Measurements from ENCODE around the gene HMCN1. TPM values are rescaled to one million over a fixed set of nuclear protein-coding genes. Genes with fewer than 3 reads are reported as not detected.

Gene HMCN1
- total and polyA plus RNA-seq, 2 experiments from 2014 or later, result 1.6 to 8.7 TPM

DNA sequence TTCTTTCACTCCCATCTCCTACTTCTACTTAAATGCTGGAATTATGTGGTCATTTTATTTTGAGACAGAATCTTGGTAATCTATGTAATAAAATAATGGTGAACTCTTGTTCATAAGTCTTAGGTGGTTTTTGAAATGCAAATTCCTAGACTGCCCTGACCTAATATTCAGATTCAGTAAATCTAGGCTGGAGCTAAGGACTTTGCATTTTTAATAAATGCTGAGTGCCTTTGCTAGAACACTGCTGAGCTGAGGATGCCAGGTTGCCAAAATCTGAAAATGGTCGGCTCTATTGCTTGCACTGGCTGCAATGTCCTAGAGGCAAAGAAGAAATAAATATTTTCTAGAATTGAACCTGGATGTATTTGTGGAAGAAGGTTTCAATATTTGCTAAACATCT is 187.4 kb downstream of the HMCN1 start:
- H3K36me3 Mint-ChIP-seq (ENCODE audit: low read depth), result no peaks in the 10 kb centered on the region; the same call in 2 of the 3 replicates
- H3K9me3 Mint-ChIP-seq, result no peaks in the 10 kb centered on the region
- Histone ChIP-seq H3K4me1 (ENCODE audit: insufficient read depth) (no peaks in the 10 kb centered on the region), H3K9me2 (ENCODE audit: insufficient read depth) (peaks cover 5% of the 10 kb centered on the region; the same call in 1 of the 2 replicates), H3K27ac (ENCODE audit: low read depth) (no peak overlapping the region), H3K4me2 (no peak overlapping the region), H3K4me3 (no peak overlapping the region), H3K79me2 (replicated peaks; ENCODE audit: insufficient read depth) (no peaks in the 10 kb centered on the region), H3K27me3 (ENCODE audit: insufficient read depth) (no peaks in the 10 kb centered on the region), H3K36me3 (ENCODE audit: insufficient read depth) (no peaks in the 10 kb centered on the region), H2AFZ (no peak overlapping the region), H4K20me1 (replicated peaks; ENCODE audit: insufficient read depth) (no peaks in the 10 kb centered on the region), H3F3A (replicated peaks; ENCODE audit: low read depth) (no peaks in the 10 kb centered on the region)
- no peak for ATAC-seq
- no peak overlapping the region for H3K4me3 Mint-ChIP-seq
- TF ChIP-seq ZNF331 (CRISPR knock-in tag; IDR thresholded peaks at IDR 0.05; ENCODE audit: low read depth) (no peak), REST (IDR thresholded peaks at IDR 0.05; ENCODE audit: unreplicated experiment) (no peak), ETS1 (IDR thresholded peaks at IDR 0.05) (no peak), JUNB (IDR thresholded peaks at IDR 0.05; ENCODE audit: unreplicated experiment) (no peak), ZNF114 (CRISPR knock-in tag; IDR thresholded peaks at IDR 0.05) (no peak), NANOG (IDR thresholded peaks at IDR 0.05; ENCODE audit: borderline replicate concordance) (no peak), POLR2AphosphoS5 (IDR thresholded peaks at IDR 0.05; ENCODE audit: low read depth) (no peak), EZH2phosphoT487 (IDR thresholded peaks at IDR 0.05; ENCODE audit: unreplicated experiment) (no peak), STAT1 (IDR thresholded peaks at IDR 0.05; ENCODE audit: unreplicated experiment) (no peak), EZH2 (IDR thresholded peaks at IDR 0.05; ENCODE audit: low read depth, unreplicated experiment) (no peak)
- TF ChIP-seq, protein P1, sequence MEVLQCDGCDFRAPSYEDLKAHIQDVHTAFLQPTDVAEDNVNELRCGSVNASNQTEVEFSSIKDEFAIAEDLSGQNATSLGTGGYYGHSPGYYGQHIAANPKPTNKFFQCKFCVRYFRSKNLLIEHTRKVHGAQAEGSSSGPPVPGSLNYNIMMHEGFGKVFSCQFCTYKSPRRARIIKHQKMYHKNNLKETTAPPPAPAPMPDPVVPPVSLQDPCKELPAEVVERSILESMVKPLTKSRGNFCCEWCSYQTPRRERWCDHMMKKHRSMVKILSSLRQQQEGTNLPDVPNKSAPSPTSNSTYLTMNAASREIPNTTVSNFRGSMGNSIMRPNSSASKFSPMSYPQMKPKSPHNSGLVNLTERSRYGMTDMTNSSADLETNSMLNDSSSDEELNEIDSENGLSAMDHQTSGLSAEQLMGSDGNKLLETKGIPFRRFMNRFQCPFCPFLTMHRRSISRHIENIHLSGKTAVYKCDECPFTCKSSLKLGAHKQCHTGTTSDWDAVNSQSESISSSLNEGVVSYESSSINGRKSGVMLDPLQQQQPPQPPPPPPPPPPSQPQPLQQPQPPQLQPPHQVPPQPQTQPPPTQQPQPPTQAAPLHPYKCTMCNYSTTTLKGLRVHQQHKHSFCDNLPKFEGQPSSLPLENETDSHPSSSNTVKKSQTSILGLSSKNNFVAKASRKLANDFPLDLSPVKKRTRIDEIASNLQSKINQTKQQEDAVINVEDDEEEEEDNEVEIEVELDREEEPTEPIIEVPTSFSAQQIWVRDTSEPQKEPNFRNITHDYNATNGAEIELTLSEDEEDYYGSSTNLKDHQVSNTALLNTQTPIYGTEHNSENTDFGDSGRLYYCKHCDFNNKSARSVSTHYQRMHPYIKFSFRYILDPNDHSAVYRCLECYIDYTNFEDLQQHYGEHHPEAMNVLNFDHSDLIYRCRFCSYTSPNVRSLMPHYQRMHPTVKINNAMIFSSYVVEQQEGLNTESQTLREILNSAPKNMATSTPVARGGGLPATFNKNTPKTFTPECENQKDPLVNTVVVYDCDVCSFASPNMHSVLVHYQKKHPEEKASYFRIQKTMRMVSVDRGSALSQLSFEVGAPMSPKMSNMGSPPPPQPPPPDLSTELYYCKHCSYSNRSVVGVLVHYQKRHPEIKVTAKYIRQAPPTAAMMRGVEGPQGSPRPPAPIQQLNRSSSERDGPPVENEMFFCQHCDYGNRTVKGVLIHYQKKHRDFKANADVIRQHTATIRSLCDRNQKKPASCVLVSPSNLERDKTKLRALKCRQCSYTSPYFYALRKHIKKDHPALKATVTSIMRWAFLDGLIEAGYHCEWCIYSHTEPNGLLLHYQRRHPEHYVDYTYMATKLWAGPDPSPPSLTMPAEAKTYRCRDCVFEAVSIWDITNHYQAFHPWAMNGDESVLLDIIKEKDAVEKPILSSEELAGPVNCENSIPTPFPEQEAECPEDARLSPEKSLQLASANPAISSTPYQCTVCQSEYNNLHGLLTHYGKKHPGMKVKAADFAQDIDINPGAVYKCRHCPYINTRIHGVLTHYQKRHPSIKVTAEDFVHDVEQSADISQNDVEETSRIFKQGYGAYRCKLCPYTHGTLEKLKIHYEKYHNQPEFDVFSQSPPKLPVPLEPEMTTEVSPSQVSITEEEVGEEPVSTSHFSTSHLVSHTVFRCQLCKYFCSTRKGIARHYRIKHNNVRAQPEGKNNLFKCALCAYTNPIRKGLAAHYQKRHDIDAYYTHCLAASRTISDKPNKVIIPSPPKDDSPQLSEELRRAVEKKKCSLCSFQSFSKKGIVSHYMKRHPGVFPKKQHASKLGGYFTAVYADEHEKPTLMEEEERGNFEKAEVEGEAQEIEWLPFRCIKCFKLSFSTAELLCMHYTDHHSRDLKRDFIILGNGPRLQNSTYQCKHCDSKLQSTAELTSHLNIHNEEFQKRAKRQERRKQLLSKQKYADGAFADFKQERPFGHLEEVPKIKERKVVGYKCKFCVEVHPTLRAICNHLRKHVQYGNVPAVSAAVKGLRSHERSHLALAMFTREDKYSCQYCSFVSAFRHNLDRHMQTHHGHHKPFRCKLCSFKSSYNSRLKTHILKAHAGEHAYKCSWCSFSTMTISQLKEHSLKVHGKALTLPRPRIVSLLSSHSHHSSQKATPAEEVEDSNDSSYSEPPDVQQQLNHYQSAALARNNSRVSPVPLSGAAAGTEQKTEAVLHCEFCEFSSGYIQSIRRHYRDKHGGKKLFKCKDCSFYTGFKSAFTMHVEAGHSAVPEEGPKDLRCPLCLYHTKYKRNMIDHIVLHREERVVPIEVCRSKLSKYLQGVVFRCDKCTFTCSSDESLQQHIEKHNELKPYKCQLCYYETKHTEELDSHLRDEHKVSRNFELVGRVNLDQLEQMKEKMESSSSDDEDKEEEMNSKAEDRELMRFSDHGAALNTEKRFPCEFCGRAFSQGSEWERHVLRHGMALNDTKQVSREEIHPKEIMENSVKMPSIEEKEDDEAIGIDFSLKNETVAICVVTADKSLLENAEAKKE (CRISPR knock-in tag; IDR thresholded peaks at IDR 0.05), result no peak
- DNase-seq (ENCODE audit: low spot score), result no peak
- H3K4me1 Mint-ChIP-seq, result peaks cover 30% of the 10 kb centered on the region
- H3K27ac Mint-ChIP-seq, result no peak overlapping the region
- H3K27me3 Mint-ChIP-seq (ENCODE audit: insufficient read depth, low read depth, poor library complexity), result no peaks in the 10 kb centered on the region
